Measurements from ENCODE around the gene BFSP2.
A peak's percentile ranks its signal among the peaks of the same experiment; 100 is the strongest.

BFSP2 gene

GRCh38 chr3:133486658-133487057 is 86.8 kb downstream of the BFSP2 start:
- TF ChIP-seq CTCF (IDR thresholded peaks at IDR 0.05; ENCODE audit: control insufficient read depth, extremely low read depth, insufficient read depth): no peak
- DNase-seq (ENCODE audit: low read depth): no peak
- H3K4me3 ChIP-seq (ENCODE audit: low read depth, low read length): no peak overlapping the region

GRCh38 chr3:133487204-133487603 is 87.3 kb downstream of the BFSP2 start:
- H3K4me3 ChIP-seq (ENCODE audit: low read depth, low read length): no peak overlapping the region
- no peak for TF ChIP-seq CTCF (IDR thresholded peaks at IDR 0.05; ENCODE audit: control insufficient read depth, extremely low read depth, insufficient read depth)
- no peak for DNase-seq (ENCODE audit: low read depth)

- DNase-seq (ENCODE audit: low read depth): no peak
- TF ChIP-seq CTCF (IDR thresholded peaks at IDR 0.05; ENCODE audit: control insufficient read depth, extremely low read depth, insufficient read depth): 0 out of 2 replicates have a peak, but pooled peaks have one; percentile 10
- H3K4me3 ChIP-seq (ENCODE audit: low read depth, low read length): no peak overlapping the region
Measured at GRCh38 chr3:133487920-133488540, 88.2 kb downstream of the BFSP2 start.

GRCh38 chr3:133488785-133489367 is 89.0 kb downstream of the BFSP2 start:
- DNase-seq (ENCODE audit: low read depth): peak; percentile 56

GRCh38 chr3:133489466-133490085 is 89.7 kb downstream of the BFSP2 start:
- H3K4me3 ChIP-seq (ENCODE audit: low read depth, low read length): no peak overlapping the region
- no peak for TF ChIP-seq CTCF (IDR thresholded peaks at IDR 0.05; ENCODE audit: control insufficient read depth, extremely low read depth, insufficient read depth)
- DNase-seq (ENCODE audit: low read depth): no peak

More at GRCh38 chr3:133488785-133489367, 89.0 kb downstream of the BFSP2 start:
- H3K4me3 ChIP-seq (ENCODE audit: low read depth, low read length): no peak overlapping the region
- no peak for TF ChIP-seq CTCF (IDR thresholded peaks at IDR 0.05; ENCODE audit: control insufficient read depth, extremely low read depth, insufficient read depth)

- H3K4me3 ChIP-seq (ENCODE audit: low read depth, low read length): no peak overlapping the region
- no peak for TF ChIP-seq CTCF (IDR thresholded peaks at IDR 0.05; ENCODE audit: control insufficient read depth, extremely low read depth, insufficient read depth)
- DNase-seq (ENCODE audit: low read depth): no peak
Measured at GRCh38 chr3:133490468-133491351, 90.9 kb downstream of the BFSP2 start.

Data from LNCaP clone FGC (cell line).